NCI-H2107 (cell line): ENCODE data around the gene USP20.

ENCODE experiments used
- DNase-seq: peaks from one replicate; lab custom pipeline; 2025; lab: John Stamatoyannopoulos, UW

The USP20 gene

GRCh38 chr9:129875687-129876395 lies 40.6 kb downstream of the USP20 start:
- no peak for DNase-seq

GRCh38 chr9:129876815-129877214 lies 41.6 kb downstream of the USP20 start:
- no peak for DNase-seq

- DNase-seq, result no peak
Observed at GRCh38 chr9:129878291-129878690, 43.0 kb downstream of the USP20 start.

- DNase-seq, result no peak
Observed at GRCh38 chr9:129879103-129879699, 43.9 kb downstream of the USP20 start.

GRCh38 chr9:129879991-129880653 lies 44.9 kb downstream of the USP20 start:
- DNase-seq, result no peak

GRCh38 chr9:129880654-129881546 lies 45.6 kb downstream of the USP20 start:
- DNase-seq, result no peak

- DNase-seq, result no peak
Observed at GRCh38 chr9:129881547-129882324, 46.5 kb downstream of the USP20 start.

- peak; percentile 61 for DNase-seq
Observed at GRCh38 chr9:129884220-129885017, 49.2 kb downstream of the USP20 start.

- DNase-seq, result no peak
Observed at GRCh38 chr9:129885018-129885669, 49.9 kb downstream of the USP20 start.

GRCh38 chr9:129885670-129886106 lies 50.4 kb downstream of the USP20 start:
- peak; percentile 21 for DNase-seq

GRCh38 chr9:129886226-129887174 lies 51.2 kb downstream of the USP20 start:
- no peak for DNase-seq

GRCh38 chr9:129887334-129888292 lies 52.4 kb downstream of the USP20 start:
- no peak for DNase-seq

- peak; percentile 35 for DNase-seq
Observed at GRCh38 chr9:129888293-129889121, 53.2 kb downstream of the USP20 start.

GRCh38 chr9:129889122-129889940 lies 54.1 kb downstream of the USP20 start:
- DNase-seq, result no peak

- no peak for DNase-seq
Observed at GRCh38 chr9:129889941-129890717, 54.9 kb downstream of the USP20 start.
